Prostate gland (tissue), 2 donors: ENCODE measurements around the gene MCEMP1.

ENCODE experiments used
- CTCF ChIP-seq, 4 experiments: fragments of 200-600 bp in 2 of 4; fragments of 450-650 bp in 2 of 4; sonication (generic) in 2 of 4; IDR thresholded peaks; 1 replicate in 3 of 4; 2 replicates in 1 of 4; pipeline ENCODE4 v1.5.1; 2016 to 2019; ENCODE audit warnings: antibody characterized with exemption in 4 of 4, mild to moderate bottlenecking in 2 of 4, moderate library complexity in 2 of 4
- POLR2AphosphoS5 ChIP-seq: sonication (generic); formaldehyde crosslinking; IDR thresholded peaks from one replicate; pipeline ENCODE4 v1.6.1; 2017; ENCODE audit warnings: antibody characterized with exemption

- TF ChIP-seq POLR2AphosphoS5 (no peak), CTCF (IDR thresholded peaks at IDR 0.05) (no peak)
Measured at GRCh38 chr19:7669641-7670040, 7.2 kb upstream of the MCEMP1 start.
